Measurements from ENCODE around the gene ATRIP. TPM values are rescaled to one million over a fixed set of nuclear protein-coding genes. Genes with fewer than 3 reads are reported as not detected.
A peak's percentile ranks its signal among the peaks of the same experiment; 100 is the strongest.
"Not testable (repeated sequence)": the region's sequence is repeated elsewhere in the genome, so short reads cannot be mapped to it uniquely, and the experiment has no call there.

ATRIP gene
- total RNA-seq, 1 donor from 2014 or later, result 6.3 TPM

- ATAC-seq, result no peak
These were observed 23.7 kb downstream of the ATRIP start for GRCh38 chr3:48470286-48470685.

- ATAC-seq, result peak; percentile 30
These were observed 26.1 kb downstream of the ATRIP start for GRCh38 chr3:48472673-48472922.

GRCh38 chr3:48472923-48473616 is 26.5 kb downstream of the ATRIP start:
- peak; percentile 86 for ATAC-seq

GRCh38 chr3:48473617-48473952 is 27.0 kb downstream of the ATRIP start:
- no peak for ATAC-seq

GRCh38 chr3:48474031-48474430 is 27.5 kb downstream of the ATRIP start:
- ATAC-seq, result not testable (repeated sequence)

GRCh38 chr3:48474619-48475018 is 28.1 kb downstream of the ATRIP start:
- no peak for ATAC-seq

- no peak for ATAC-seq
These were observed 28.7 kb downstream of the ATRIP start for GRCh38 chr3:48475188-48475587.

GRCh38 chr3:48476426-48477053 is 30.0 kb downstream of the ATRIP start:
- ATAC-seq, result no peak

- ATAC-seq, result no peak
These were observed 31.5 kb downstream of the ATRIP start for GRCh38 chr3:48477959-48478520.

- ATAC-seq, result peak; percentile 36
These were observed 32.4 kb downstream of the ATRIP start for GRCh38 chr3:48478626-48479555.

- not testable (repeated sequence) for ATAC-seq
These were observed 34.4 kb downstream of the ATRIP start for GRCh38 chr3:48480891-48481290.

- ATAC-seq, result not testable (repeated sequence)
These were observed 36.3 kb downstream of the ATRIP start for GRCh38 chr3:48482822-48483221.

GRCh38 chr3:48486952-48487351 is 40.4 kb downstream of the ATRIP start:
- no peak for ATAC-seq

- peak; percentile 95 for ATAC-seq
These were observed 46.1 kb downstream of the ATRIP start for GRCh38 chr3:48492461-48493202.

GRCh38 chr3:48493203-48493501 is 46.6 kb downstream of the ATRIP start:
- ATAC-seq, result peak; percentile 16

GRCh38 chr3:48500656-48501055 is 54.1 kb downstream of the ATRIP start:
- ATAC-seq, result peak; percentile 59

GRCh38 chr3:48501196-48501595 is 54.7 kb downstream of the ATRIP start:
- peak; percentile 1 for ATAC-seq

- ATAC-seq, result no peak
These were observed 55.6 kb downstream of the ATRIP start for GRCh38 chr3:48502121-48502520.

- ATAC-seq, result no peak
These were observed 56.2 kb downstream of the ATRIP start for GRCh38 chr3:48502728-48503168.

- peak; percentile 58 for ATAC-seq
These were observed 57.0 kb downstream of the ATRIP start for GRCh38 chr3:48503401-48504050.

GRCh38 chr3:48504051-48504946 is 57.8 kb downstream of the ATRIP start, which contains the start of gene SHISA5:
TSS of gene SHISA5 (minus strand) at chr3:48504174. CDS start at chr3:48504094, 80 bp downstream.
- peak; percentile 49 for ATAC-seq
